ENCODE measurements around the gene CALN1.

The CALN1 gene

GRCh38 chr7:72161534-72161933, 250.6 kb downstream of the CALN1 start:
- no peak overlapping the region for H3K18ac ChIP-seq (ENCODE audit: low read depth in 1 of 2, low read length in 2 of 2)
- H3K9ac ChIP-seq (ENCODE audit: low read length) = no peak overlapping the region
- no peak overlapping the region for H4K91ac ChIP-seq (ENCODE audit: low read length)
- H3K79me1 ChIP-seq (replicated peaks; ENCODE audit: low read length, poor library complexity, severe bottlenecking) = no peaks in the 10 kb centered on the region
- no peak overlapping the region for H3K14ac ChIP-seq (ENCODE audit: low read length in 2 of 2)
- H2AK5ac ChIP-seq (ENCODE audit: low read length, severe bottlenecking) = no peak overlapping the region
- H3K4me3 ChIP-seq (ENCODE audit: insufficient read depth in 1 of 2, low read depth in 1 of 2, low read length in 2 of 2) = no peak overlapping the region
- no peaks in the 10 kb centered on the region for H3K4me1 ChIP-seq (ENCODE audit: control insufficient read depth, insufficient read depth, low read depth, low read length)
- no peak overlapping the region for H3K4me2 ChIP-seq (ENCODE audit: low read length, poor library complexity, severe bottlenecking)
- no peak overlapping the region for H3K23ac ChIP-seq (ENCODE audit: low read length in 2 of 2)
- H3K27ac ChIP-seq (ENCODE audit: low read length, poor library complexity, severe bottlenecking) = no peak overlapping the region
- H2BK120ac ChIP-seq (ENCODE audit: low read depth, low read length) = no peak overlapping the region
- DNase-seq = no peak
- no peak overlapping the region for H4K8ac ChIP-seq (ENCODE audit: low read length)
- H3K4ac ChIP-seq (ENCODE audit: low read depth in 1 of 2, low read length in 2 of 2) = no peak overlapping the region
- no peak overlapping the region for H2BK12ac ChIP-seq (ENCODE audit: low read length in 2 of 2)
- no peaks in the 10 kb centered on the region for H3K27me3 ChIP-seq (ENCODE audit: control insufficient read depth in 1 of 2, insufficient read depth in 1 of 2, low read length in 2 of 2)
- H3K9me3 ChIP-seq (ENCODE audit: control insufficient read depth, low read length) = peaks cover 43% of the 10 kb centered on the region
- WGBS = 94% methylated on average over 2 of the region's 6 CpGs
- H3K36me3 ChIP-seq (ENCODE audit: control insufficient read depth in 1 of 2, insufficient read depth in 2 of 2, low read depth in 1 of 2, low read length in 2 of 2) = no peaks in the 10 kb centered on the region
- no peak overlapping the region for H2AFZ ChIP-seq (ENCODE audit: low read depth, low read length)
- H2BK15ac ChIP-seq (ENCODE audit: low read depth, poor library complexity, severe bottlenecking) = no peak overlapping the region
- no peak overlapping the region for H2BK5ac ChIP-seq (ENCODE audit: low read depth, low read length, poor library complexity, severe bottlenecking)

DNA sequence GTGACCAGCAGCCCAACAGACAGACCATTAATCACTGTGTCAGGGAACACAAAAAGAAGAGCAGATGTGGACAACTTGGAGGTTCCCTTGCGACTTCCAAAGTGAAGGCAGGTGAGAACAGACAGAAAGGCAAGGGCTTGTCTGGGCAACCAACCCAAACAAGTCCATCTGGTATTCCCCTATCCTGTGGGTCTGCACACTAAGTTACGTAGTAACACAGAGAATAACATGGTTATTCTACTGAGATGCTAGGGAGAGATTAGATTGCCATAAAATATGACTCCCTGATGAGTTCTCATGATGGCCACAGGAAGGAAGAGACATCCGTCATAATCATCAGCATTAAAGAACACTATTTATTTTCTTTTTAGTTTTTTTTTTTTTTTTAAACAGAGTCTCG, 252.2 kb downstream of the CALN1 start:
- no peak overlapping the region for H3K4ac ChIP-seq (ENCODE audit: low read depth in 1 of 2, low read length in 2 of 2)
- no peak overlapping the region for H2AFZ ChIP-seq (ENCODE audit: low read depth, low read length)
- 54% methylated on average over 3 of the region's 4 CpGs for WGBS
- no peak overlapping the region for H4K91ac ChIP-seq (ENCODE audit: low read length)
- no peaks in the 10 kb centered on the region for H3K27me3 ChIP-seq (ENCODE audit: control insufficient read depth in 1 of 2, insufficient read depth in 1 of 2, low read length in 2 of 2)
- no peak for DNase-seq
- no peaks in the 10 kb centered on the region for H3K36me3 ChIP-seq (ENCODE audit: control insufficient read depth in 1 of 2, insufficient read depth in 2 of 2, low read depth in 1 of 2, low read length in 2 of 2)
- H3K9me3 ChIP-seq (ENCODE audit: control insufficient read depth, low read length) = peaks cover 46% of the 10 kb centered on the region
- H2AK5ac ChIP-seq (ENCODE audit: low read length, severe bottlenecking) = no peak overlapping the region
- H4K8ac ChIP-seq (ENCODE audit: low read length) = no peak overlapping the region
- no peak overlapping the region for H2BK12ac ChIP-seq (ENCODE audit: low read length in 2 of 2)
- no peak overlapping the region for H3K4me3 ChIP-seq (ENCODE audit: insufficient read depth in 1 of 2, low read depth in 1 of 2, low read length in 2 of 2)
- H2BK5ac ChIP-seq (ENCODE audit: low read depth, low read length, poor library complexity, severe bottlenecking) = no peak overlapping the region
- H3K9ac ChIP-seq (ENCODE audit: low read length) = no peak overlapping the region
- H2BK120ac ChIP-seq (ENCODE audit: low read depth, low read length) = no peak overlapping the region
- no peak overlapping the region for H3K14ac ChIP-seq (ENCODE audit: low read length in 2 of 2)
- no peak overlapping the region for H2BK15ac ChIP-seq (ENCODE audit: low read depth, poor library complexity, severe bottlenecking)
- no peak overlapping the region for H3K18ac ChIP-seq (ENCODE audit: low read depth in 1 of 2, low read length in 2 of 2)
- H3K4me1 ChIP-seq (ENCODE audit: control insufficient read depth, insufficient read depth, low read depth, low read length) = no peaks in the 10 kb centered on the region
- no peak overlapping the region for H3K4me2 ChIP-seq (ENCODE audit: low read length, poor library complexity, severe bottlenecking)
- H3K79me1 ChIP-seq (replicated peaks; ENCODE audit: low read length, poor library complexity, severe bottlenecking) = no peaks in the 10 kb centered on the region
- no peak overlapping the region for H3K23ac ChIP-seq (ENCODE audit: low read length in 2 of 2)
- no peak overlapping the region for H3K27ac ChIP-seq (ENCODE audit: low read length, poor library complexity, severe bottlenecking)

GRCh38 chr7:72156671-72157070, 255.5 kb downstream of the CALN1 start:
- no peak overlapping the region for H3K14ac ChIP-seq (ENCODE audit: low read length in 2 of 2)
- no peak overlapping the region for H4K8ac ChIP-seq (ENCODE audit: low read length)
- H4K91ac ChIP-seq (ENCODE audit: low read length) = no peak overlapping the region
- H2BK15ac ChIP-seq (ENCODE audit: low read depth, poor library complexity, severe bottlenecking) = no peak overlapping the region
- no peak overlapping the region for H3K4me3 ChIP-seq (ENCODE audit: insufficient read depth in 1 of 2, low read depth in 1 of 2, low read length in 2 of 2)
- H2BK12ac ChIP-seq (ENCODE audit: low read length in 2 of 2) = no peak overlapping the region
- no peak overlapping the region for H3K9ac ChIP-seq (ENCODE audit: low read length)
- no peak overlapping the region for H3K18ac ChIP-seq (ENCODE audit: low read depth in 1 of 2, low read length in 2 of 2)
- no peak overlapping the region for H2BK5ac ChIP-seq (ENCODE audit: low read depth, low read length, poor library complexity, severe bottlenecking)
- DNase-seq = no peak
- H2BK120ac ChIP-seq (ENCODE audit: low read depth, low read length) = no peak overlapping the region
- H3K36me3 ChIP-seq (ENCODE audit: control insufficient read depth in 1 of 2, insufficient read depth in 2 of 2, low read depth in 1 of 2, low read length in 2 of 2) = no peaks in the 10 kb centered on the region
- 48% methylated on average over 2 of the region's 3 CpGs for WGBS
- H3K4ac ChIP-seq (ENCODE audit: low read depth in 1 of 2, low read length in 2 of 2) = no peak overlapping the region
- H3K4me1 ChIP-seq (ENCODE audit: control insufficient read depth, insufficient read depth, low read depth, low read length) = no peaks in the 10 kb centered on the region
- H3K27ac ChIP-seq (ENCODE audit: low read length, poor library complexity, severe bottlenecking) = no peak overlapping the region
- H2AK5ac ChIP-seq (ENCODE audit: low read length, severe bottlenecking) = no peak overlapping the region
- H2AFZ ChIP-seq (ENCODE audit: low read depth, low read length) = no peak overlapping the region
- no peak overlapping the region for H3K4me2 ChIP-seq (ENCODE audit: low read length, poor library complexity, severe bottlenecking)
- no peak overlapping the region for H3K23ac ChIP-seq (ENCODE audit: low read length in 2 of 2)
- H3K79me1 ChIP-seq (replicated peaks; ENCODE audit: low read length, poor library complexity, severe bottlenecking) = no peaks in the 10 kb centered on the region
- H3K9me3 ChIP-seq (ENCODE audit: control insufficient read depth, low read length) = peaks cover 18% of the 10 kb centered on the region
- no peaks in the 10 kb centered on the region for H3K27me3 ChIP-seq (ENCODE audit: control insufficient read depth in 1 of 2, insufficient read depth in 1 of 2, low read length in 2 of 2)

DNA sequence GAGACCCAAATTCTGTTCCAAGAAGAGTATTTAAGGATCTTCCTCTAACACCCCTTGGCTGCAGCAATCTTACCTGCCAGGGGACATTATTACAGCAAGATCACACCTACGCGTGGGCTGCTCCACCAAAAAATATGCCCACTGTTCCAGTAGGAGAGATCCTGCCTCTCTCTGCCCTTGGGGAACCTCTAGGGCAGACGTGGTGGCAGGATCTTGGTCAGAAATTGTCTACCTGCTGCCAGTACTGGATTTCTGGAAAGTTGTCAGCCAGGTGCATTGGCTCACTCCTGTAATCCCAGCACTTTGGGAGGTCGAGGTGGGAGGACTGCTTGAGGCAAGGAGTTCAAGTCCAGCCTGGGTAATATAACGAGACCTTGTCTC, 259.0 kb downstream of the CALN1 start:
- no peak for DNase-seq
- H4K91ac ChIP-seq (ENCODE audit: low read length) = no peak overlapping the region
- H3K4me2 ChIP-seq (ENCODE audit: low read length, poor library complexity, severe bottlenecking) = no peak overlapping the region
- 71% methylated on average over 4 of the region's 5 CpGs for WGBS
- H3K9ac ChIP-seq (ENCODE audit: low read length) = no peak overlapping the region
- no peak overlapping the region for H3K18ac ChIP-seq (ENCODE audit: low read depth in 1 of 2, low read length in 2 of 2)
- no peak overlapping the region for H3K4me3 ChIP-seq (ENCODE audit: insufficient read depth in 1 of 2, low read depth in 1 of 2, low read length in 2 of 2)
- H2BK12ac ChIP-seq (ENCODE audit: low read length in 2 of 2) = no peak overlapping the region
- H3K9me3 ChIP-seq (ENCODE audit: control insufficient read depth, low read length) = peaks cover 7% of the 10 kb centered on the region
- H2AFZ ChIP-seq (ENCODE audit: low read depth, low read length) = no peak overlapping the region
- H2BK15ac ChIP-seq (ENCODE audit: low read depth, poor library complexity, severe bottlenecking) = no peak overlapping the region
- no peak overlapping the region for H2BK120ac ChIP-seq (ENCODE audit: low read depth, low read length)
- H3K27me3 ChIP-seq (ENCODE audit: control insufficient read depth in 1 of 2, insufficient read depth in 1 of 2, low read length in 2 of 2) = no peaks in the 10 kb centered on the region
- H4K8ac ChIP-seq (ENCODE audit: low read length) = no peak overlapping the region
- H3K23ac ChIP-seq (ENCODE audit: low read length in 2 of 2) = no peak overlapping the region
- no peak overlapping the region for H3K14ac ChIP-seq (ENCODE audit: low read length in 2 of 2)
- no peak overlapping the region for H3K4ac ChIP-seq (ENCODE audit: low read depth in 1 of 2, low read length in 2 of 2)
- no peak overlapping the region for H2BK5ac ChIP-seq (ENCODE audit: low read depth, low read length, poor library complexity, severe bottlenecking)
- no peaks in the 10 kb centered on the region for H3K36me3 ChIP-seq (ENCODE audit: control insufficient read depth in 1 of 2, insufficient read depth in 2 of 2, low read depth in 1 of 2, low read length in 2 of 2)
- H3K27ac ChIP-seq (ENCODE audit: low read length, poor library complexity, severe bottlenecking) = no peak overlapping the region
- no peaks in the 10 kb centered on the region for H3K4me1 ChIP-seq (ENCODE audit: control insufficient read depth, insufficient read depth, low read depth, low read length)
- no peaks in the 10 kb centered on the region for H3K79me1 ChIP-seq (replicated peaks; ENCODE audit: low read length, poor library complexity, severe bottlenecking)
- H2AK5ac ChIP-seq (ENCODE audit: low read length, severe bottlenecking) = no peak overlapping the region
